HL-60/S4 treated with phorbol 12-myristate 13-acetate at 8.2 ng/mL for 4 days and 3 days (cell line): ENCODE measurements around the gene FAM53A.
"Not testable (repeated sequence)": the region's sequence is repeated elsewhere in the genome, so short reads cannot be mapped to it uniquely, and the experiment has no call there.

Source experiments
- in situ Hi-C: fragments of 300-500 bp; cut with MboI; formaldehyde crosslinking; loops from 2 replicates; pipeline ENCODE4 v1.15.0; 2022; ENCODE audit warnings: low sequenced_read_pairs

The FAM53A gene

DNA sequence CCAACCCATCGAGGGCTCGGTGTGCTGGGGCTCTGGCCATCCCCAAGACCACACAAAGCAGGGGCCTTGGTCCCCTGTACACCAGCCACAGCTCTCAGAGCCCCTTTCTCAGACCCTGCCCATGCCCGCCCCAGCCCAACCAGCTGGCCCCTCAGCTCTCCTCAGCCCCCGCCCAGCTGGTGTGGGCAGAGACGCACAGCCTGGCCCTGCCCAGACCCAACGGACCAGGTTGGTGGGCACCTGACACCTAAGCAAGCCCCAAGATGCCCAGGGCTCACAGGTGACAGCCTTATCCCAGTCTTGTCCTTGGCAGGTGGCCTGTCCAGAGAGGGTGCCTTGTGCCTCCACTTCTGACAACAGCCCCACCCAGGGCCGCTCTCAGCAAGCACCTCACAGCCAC is 42.4 kb downstream of the FAM53A start:
- in situ Hi-C loops: no loop called here

DNA sequence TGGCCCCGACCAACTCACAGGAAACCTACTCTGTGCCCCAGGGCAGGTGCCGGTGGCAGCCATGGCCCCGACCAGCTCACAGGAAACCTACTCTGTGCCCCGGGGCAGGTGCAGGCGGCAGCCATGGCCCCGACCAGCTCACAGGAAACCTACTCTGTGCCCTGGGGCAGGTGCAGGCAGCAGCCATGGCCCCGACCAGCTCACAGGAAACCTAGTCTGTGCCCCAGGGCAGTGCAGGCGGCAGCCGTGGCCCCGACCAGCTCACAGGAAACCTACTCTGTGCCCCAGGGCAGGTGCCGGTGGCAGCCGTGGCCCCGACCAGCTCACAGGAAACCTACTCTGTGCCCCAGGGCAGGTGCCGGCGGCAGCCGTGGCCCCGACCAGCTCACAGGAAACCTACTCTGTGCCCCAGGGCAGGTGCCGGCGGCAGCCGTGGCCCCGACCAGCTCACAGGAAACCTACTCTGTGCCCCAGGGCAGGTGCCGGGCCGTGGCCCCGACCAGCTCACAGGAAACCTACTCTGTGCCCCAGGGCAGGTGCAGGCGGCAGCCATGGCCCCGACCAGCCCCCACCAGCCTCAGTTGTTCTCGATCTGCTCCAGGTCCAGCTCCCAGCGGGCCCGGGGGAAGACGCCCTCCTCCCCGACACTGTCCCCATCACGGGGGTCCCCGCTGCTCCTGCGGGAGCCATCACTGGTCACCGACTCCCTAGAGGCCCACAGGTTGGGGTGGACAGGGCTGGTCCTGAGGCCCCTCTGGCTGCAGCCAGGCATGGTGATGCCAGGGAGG is 43.2 kb downstream of the FAM53A start:
- in situ Hi-C loops: not testable (repeated sequence)

DNA sequence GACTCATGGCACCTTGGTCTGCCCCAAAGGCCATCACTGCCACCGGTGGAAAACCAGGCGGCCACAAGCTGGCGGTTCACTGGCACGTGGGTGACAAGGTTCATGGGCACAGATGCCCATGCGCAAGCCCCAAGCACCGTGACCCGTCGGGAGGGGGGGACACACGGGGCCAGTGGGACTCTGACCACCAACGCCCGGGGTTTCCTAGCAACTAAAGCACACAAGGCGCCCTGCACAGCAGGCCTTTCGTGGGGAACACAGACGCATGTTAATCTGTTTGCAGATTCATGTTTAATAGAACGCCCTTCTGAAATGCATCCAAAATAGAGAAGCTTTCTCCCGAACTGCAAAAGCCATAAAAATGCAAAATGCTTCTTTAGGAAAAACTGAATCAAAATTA is 43.9 kb downstream of the FAM53A start:
- in situ Hi-C loops: no loop called here

- in situ Hi-C loops: no loop called here
Observed at GRCh38 chr4:1639299-1639868, 44.7 kb downstream of the FAM53A start.

- in situ Hi-C loops: no loop called here
Observed at GRCh38 chr4:1638873-1639272, 45.2 kb downstream of the FAM53A start.

DNA sequence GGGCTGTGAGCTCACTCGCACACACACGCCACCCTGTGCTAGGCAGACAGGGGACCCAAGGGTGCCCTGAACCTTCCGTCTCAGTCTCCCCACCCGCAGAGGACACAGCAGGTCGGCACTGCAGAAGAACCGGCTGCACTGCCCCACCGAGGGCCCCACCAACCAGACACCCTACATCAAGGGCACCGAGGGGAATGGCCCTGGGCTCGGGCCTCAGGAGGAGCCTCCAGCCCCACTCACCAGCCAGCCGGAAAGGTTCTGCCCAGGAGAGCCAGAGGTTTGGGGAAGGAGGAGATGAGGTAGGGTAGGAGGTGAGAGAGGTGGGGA is 45.9 kb downstream of the FAM53A start:
- in situ Hi-C loops: no loop called here

DNA sequence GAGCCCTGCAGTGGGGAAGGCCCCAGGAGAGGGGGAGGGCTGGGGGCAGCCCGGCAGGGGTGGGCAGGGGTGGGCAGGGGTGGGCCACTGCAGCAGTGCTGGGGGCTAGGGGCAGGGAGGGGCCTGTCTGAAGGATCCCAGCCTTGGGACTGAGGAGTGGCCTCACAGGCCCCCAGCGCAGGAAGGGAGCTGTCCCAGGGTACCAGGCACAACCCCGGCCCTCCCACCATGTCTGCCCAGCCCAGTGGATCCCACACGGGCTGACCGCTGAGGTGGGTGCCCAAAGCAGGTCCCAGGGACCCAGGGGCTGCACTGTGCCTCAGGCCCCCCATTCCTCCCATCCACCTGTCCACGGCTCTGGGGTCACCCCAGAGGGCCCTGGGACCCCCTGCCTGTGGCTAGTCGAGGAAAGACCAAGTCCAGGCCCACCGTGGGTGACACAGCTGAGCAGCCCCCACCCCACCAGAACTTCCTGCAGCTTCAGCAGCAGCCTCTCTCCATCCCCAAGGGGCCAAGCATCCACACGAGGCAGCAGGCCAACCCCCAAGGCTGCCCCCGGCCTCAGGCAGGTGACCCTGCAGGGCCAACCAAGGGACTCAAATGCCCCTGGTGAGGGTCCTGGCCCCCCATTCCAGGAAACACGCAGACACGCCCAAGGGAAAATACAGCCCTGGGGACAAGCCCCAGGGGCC is 46.4 kb downstream of the FAM53A start:
- in situ Hi-C loops: no loop called here

GRCh38 chr4:1636490-1637211 is 47.5 kb downstream of the FAM53A start:
- in situ Hi-C loops: no loop called here

DNA sequence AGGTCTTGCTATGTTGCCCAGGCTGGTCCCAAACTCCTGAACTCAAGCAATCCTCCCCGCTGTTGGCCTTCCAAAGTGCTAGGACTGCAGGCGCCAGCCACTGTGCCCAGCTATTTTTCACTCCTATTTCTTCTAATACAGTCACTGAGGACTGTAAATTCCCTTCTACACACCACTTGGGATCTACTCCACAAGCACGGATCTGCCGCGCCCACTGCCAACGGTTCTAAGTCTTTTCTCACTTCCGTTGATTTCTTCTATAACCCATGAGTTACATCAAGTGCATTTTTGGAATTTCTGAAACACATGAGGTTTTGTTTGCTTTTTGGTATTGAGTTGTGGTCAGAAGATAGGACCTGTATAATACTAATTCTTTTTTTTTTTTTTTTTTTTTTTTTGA is 48.6 kb downstream of the FAM53A start:
- in situ Hi-C loops: no loop called here

- in situ Hi-C loops: no loop called here
Observed at GRCh38 chr4:1633993-1634392, 50.1 kb downstream of the FAM53A start.

GRCh38 chr4:1632109-1633104 is 51.7 kb downstream of the FAM53A start:
- in situ Hi-C loops: no loop called here

DNA sequence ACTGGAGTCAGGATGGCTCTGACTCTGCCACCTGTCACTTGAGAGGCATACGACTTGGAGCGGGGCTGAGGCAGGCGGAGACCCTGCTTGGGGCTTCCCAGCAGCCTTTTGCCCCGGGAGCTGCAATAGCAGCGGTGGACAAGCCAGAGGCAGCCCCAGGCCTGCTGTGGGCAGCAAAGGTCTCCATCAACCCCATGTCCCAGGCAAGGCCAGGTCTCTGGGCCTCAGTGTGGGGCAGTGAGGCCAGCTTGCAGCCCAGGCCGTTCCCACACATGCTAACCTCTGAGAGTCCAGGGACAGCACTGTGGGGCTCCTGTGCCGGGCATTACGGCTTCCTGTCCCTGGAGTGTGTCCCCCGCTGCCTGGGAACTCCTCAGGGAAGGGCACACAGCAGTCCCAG is 53.0 kb downstream of the FAM53A start:
- in situ Hi-C loops: no loop called here

GRCh38 chr4:1630266-1630665 is 53.8 kb downstream of the FAM53A start:
- in situ Hi-C loops: no loop called here

- in situ Hi-C loops: no loop called here
Observed at GRCh38 chr4:1629699-1630083, 54.4 kb downstream of the FAM53A start.

- in situ Hi-C loops: no loop called here
Observed at GRCh38 chr4:1628892-1629698, 55.0 kb downstream of the FAM53A start.

DNA sequence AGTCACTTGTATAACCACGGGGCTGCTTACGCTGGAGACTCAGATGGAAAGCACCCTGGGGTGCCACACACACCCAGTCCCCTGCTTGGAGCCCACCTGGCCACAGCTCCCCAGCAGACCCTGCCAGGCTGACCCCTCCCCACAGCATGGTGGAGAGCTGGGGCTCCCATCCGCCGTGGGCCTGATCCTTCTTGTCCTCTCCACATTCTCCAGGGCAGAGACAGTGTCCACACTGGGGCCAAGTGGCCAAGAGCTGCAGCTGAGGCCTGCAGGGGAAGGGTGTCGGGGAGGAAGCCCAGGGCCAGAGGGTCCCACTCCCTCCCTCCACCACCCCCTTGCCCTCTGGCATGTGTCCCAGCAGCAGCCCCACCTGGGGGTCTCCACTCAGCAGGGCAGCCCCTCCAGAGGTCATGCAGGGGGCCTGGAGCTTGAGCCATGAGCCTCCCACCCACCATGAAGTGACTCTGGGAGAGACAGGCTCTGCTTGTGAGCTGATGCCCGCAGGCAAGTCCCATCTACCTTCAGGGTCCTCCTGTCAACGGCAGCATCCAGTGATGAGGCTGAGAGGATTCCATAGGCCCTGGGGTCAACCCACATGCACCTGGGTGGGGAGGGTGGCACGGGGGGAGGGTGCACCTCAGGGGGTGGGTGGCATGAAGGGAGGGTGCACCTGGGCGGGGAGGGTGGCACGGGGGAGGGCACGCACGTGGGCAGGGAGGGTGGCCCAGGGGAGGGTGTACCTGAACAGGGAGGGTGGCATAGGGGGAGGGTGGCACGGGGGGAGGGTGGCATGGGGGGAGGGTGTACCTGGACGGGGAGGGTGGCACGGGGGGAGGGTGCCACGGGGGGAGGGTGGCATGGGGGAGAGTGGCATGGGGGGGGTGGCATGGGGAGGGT is 56.4 kb downstream of the FAM53A start:
- in situ Hi-C loops: no loop called here

GRCh38 chr4:1626941-1627340 is 57.2 kb downstream of the FAM53A start:
- in situ Hi-C loops: no loop called here

DNA sequence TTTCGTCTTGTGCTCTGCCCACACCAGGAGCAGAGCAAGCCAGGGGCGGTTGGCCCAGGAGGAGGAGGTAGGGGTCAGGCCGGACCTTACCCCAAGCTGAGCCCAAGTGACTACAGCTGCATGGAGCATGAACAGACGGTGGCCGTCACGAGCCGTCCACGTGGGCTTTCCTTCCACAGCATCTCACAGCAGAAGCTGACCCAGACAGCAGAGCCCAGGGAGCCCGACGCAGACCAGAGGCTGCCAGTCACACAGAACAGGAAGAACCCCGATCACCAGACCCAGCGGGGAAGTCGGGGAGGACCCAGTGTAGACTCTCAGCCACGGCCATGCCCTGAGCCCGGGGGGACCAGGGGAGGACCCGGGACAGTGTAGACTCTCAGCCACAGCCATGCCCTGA is 58.0 kb downstream of the FAM53A start:
- in situ Hi-C loops: no loop called here
